GM12874 (cell line): ENCODE measurements around the gene SLC47A2.

Experiments used
- CTCF ChIP-seq: IDR thresholded peaks from 2 replicates; pipeline ENCODE4 v1.5.1; 2011; ENCODE audit warnings: low read depth, mild to moderate bottlenecking, control low read depth, low read length, moderate library complexity; ENCODE audit not compliant: insufficient read depth

The SLC47A2 gene

GRCh38 chr17:19645734-19646201 lies 70.6 kb downstream of the SLC47A2 start:
- peak; percentile 70 for TF ChIP-seq CTCF

- no peak for TF ChIP-seq CTCF
Measured at GRCh38 chr17:19644493-19645210, 71.7 kb downstream of the SLC47A2 start.

- no peak for TF ChIP-seq CTCF
Measured at GRCh38 chr17:19642373-19642893, 74.0 kb downstream of the SLC47A2 start.

GRCh38 chr17:19641687-19642372 lies 74.6 kb downstream of the SLC47A2 start:
- TF ChIP-seq CTCF = no peak

- TF ChIP-seq CTCF = no peak
Measured at GRCh38 chr17:19631905-19632304, 84.5 kb downstream of the SLC47A2 start.

- no peak for TF ChIP-seq CTCF
Measured at GRCh38 chr17:19630661-19631060, 85.7 kb downstream of the SLC47A2 start.

- TF ChIP-seq CTCF = no peak
Measured at GRCh38 chr17:19630035-19630434, 86.3 kb downstream of the SLC47A2 start.
